Measurements from ENCODE around the gene STK10.

Gene STK10

GRCh38 chr5:172007175-172008110 is 180.6 kb downstream of the STK10 start:
- peaks cover 10 to 38% (median 24%) of the 10 kb centered on the region in 11 experiments; a peak in 20 of 22 replicates for H4K20me1 ChIP-seq
- peak overlapping the region; percentile 94 to 98 (median 95) for H3K27ac ChIP-seq
- TF ChIP-seq Cebpa-rat (IDR thresholded peaks at IDR 0.05) = no peak
- H3K4me1 ChIP-seq = peaks cover 36 to 42% (median 39%) of the 10 kb centered on the region in 10 experiments
- H3K27me3 ChIP-seq = no peaks in the 10 kb centered on the region
- H3K9me3 ChIP-seq (replicated peaks in 1 of 11) = no peaks in the 10 kb centered on the region
- peak overlapping the region; percentile 92 to 99 (median 96) for H3K9ac ChIP-seq
- H3K4me3 ChIP-seq = peak overlapping the region; percentile 89 to 99 (median 98)
- no peaks in the 10 kb centered on the region; a peak in 1 of 22 replicates for H3K36me3 ChIP-seq
- H3K4me2 ChIP-seq = peak overlapping the region; percentile 64 to 99 (median 93)

- Histone ChIP-seq H3K9me3 (replicated peaks in 1 of 11) (no peaks in the 10 kb centered on the region), H4K20me1 (peaks cover 16 to 47% (median 33%) of the 10 kb centered on the region in 11 experiments; a peak in 20 of 22 replicates), H3K4me1 (peaks cover 44 to 51% (median 47%) of the 10 kb centered on the region in 10 experiments), H3K27me3 (no peaks in the 10 kb centered on the region), H3K9ac (peak within 1 kb of the TSS; percentile 92 to 99 (median 96)), H3K4me3 (peak within 1 kb of the TSS; percentile 89 to 99 (median 98)), H3K36me3 (peaks cover 0 to 8% (median 0%) of the 10 kb centered on the region in 11 experiments; a peak in 6 of 22 replicates), H3K4me2 (peak within 1 kb of the TSS; percentile 83 to 99 (median 95)), H3K27ac (peak within 1 kb of the TSS; percentile 94 to 98 (median 95))
- TF ChIP-seq Cebpa-rat (IDR thresholded peaks at IDR 0.05) = no peak
Measured at GRCh38 chr5:172006321-172007174, 181.5 kb downstream of the STK10 start, which contains the start of gene FBXW11. TSS of gene FBXW11 (minus strand) at chr5:172006638. CDS start at chr5:172006502, 136 bp downstream.

GRCh38 chr5:172005708-172006320 is 182.2 kb downstream of the STK10 start:
- Histone ChIP-seq H3K36me3 (peaks cover 0 to 14% (median 0%) of the 10 kb centered on the region in 11 experiments; a peak in 7 of 22 replicates), H3K27me3 (no peaks in the 10 kb centered on the region), H3K9me3 (replicated peaks in 1 of 11) (no peaks in the 10 kb centered on the region; a peak in 1 of 22 replicates), H3K4me3 (peak overlapping the region; percentile 89 to 99 (median 98)), H4K20me1 (peaks cover 16 to 55% (median 40%) of the 10 kb centered on the region in 11 experiments; a peak in 21 of 22 replicates), H3K27ac (peak overlapping the region; percentile 94 to 98 (median 95)), H3K9ac (peak overlapping the region; percentile 92 to 99 (median 96)), H3K4me2 (peak overlapping the region; percentile 80 to 96 (median 94)), H3K4me1 (peaks cover 51 to 59% (median 55%) of the 10 kb centered on the region in 10 experiments)
- TF ChIP-seq Cebpa-rat (IDR thresholded peaks at IDR 0.05) = no peak

- H4K20me1 ChIP-seq = peaks cover 16 to 62% (median 50%) of the 10 kb centered on the region in 11 experiments; a peak in 21 of 22 replicates
- H3K4me2 ChIP-seq = peak overlapping the region; percentile 80 to 96 (median 94)
- no peak for TF ChIP-seq Cebpa-rat (IDR thresholded peaks at IDR 0.05)
- peak overlapping the region; percentile 92 to 99 (median 96) for H3K9ac ChIP-seq
- peaks cover 0 to 14% (median 0%) of the 10 kb centered on the region in 11 experiments; a peak in 7 of 22 replicates for H3K36me3 ChIP-seq
- peaks cover 0 to 5% (median 0%) of the 10 kb centered on the region in 11 experiments; a peak in 2 of 22 replicates for H3K9me3 ChIP-seq (replicated peaks in 1 of 11)
- H3K27me3 ChIP-seq = no peaks in the 10 kb centered on the region
- H3K27ac ChIP-seq = peak overlapping the region; percentile 94 to 98 (median 95); a peak in 21 of 22 replicates
- peak overlapping the region; percentile 89 to 99 (median 98) for H3K4me3 ChIP-seq
- peaks cover 61 to 69% (median 65%) of the 10 kb centered on the region in 10 experiments for H3K4me1 ChIP-seq
Measured at GRCh38 chr5:172004824-172005237, 183.2 kb downstream of the STK10 start.

GRCh38 chr5:172003746-172004145 is 184.3 kb downstream of the STK10 start:
- Histone ChIP-seq H3K4me1 (peaks cover 67 to 77% (median 74%) of the 10 kb centered on the region in 10 experiments), H3K9me3 (replicated peaks in 1 of 11) (peaks cover 0 to 6% (median 0%) of the 10 kb centered on the region in 11 experiments; a peak in 2 of 22 replicates), H3K27me3 (no peaks in the 10 kb centered on the region), H3K27ac (peak overlapping the region in 7 of 11 experiments; percentile 24 to 95 (median 94); a peak in 10 of 22 replicates), H3K36me3 (peaks cover 0 to 17% (median 5%) of the 10 kb centered on the region in 11 experiments; a peak in 8 of 22 replicates), H3K4me2 (peak overlapping the region; percentile 68 to 96 (median 93)), H3K9ac (peak overlapping the region in 4 of 11 experiments; percentile 1 to 41 (median 16); a peak in 6 of 22 replicates), H4K20me1 (peaks cover 16 to 69% (median 51%) of the 10 kb centered on the region in 11 experiments; a peak in 21 of 22 replicates), H3K4me3 (peak overlapping the region in 3 of 10 experiments; percentile 96 to 99 (median 99); a peak in 3 of 20 replicates)
- no peak for TF ChIP-seq Cebpa-rat (IDR thresholded peaks at IDR 0.05)

- Histone ChIP-seq H3K36me3 (peaks cover 0 to 17% (median 7%) of the 10 kb centered on the region in 11 experiments; a peak in 8 of 22 replicates), H3K27ac (peak overlapping the region in 7 of 11 experiments; percentile 11 to 95 (median 94); a peak in 8 of 22 replicates), H3K4me2 (peak overlapping the region; percentile 68 to 96 (median 93)), H3K4me1 (peaks cover 64 to 72% (median 69%) of the 10 kb centered on the region in 10 experiments), H3K27me3 (no peaks in the 10 kb centered on the region), H3K4me3 (peak overlapping the region in 1 of 10 experiments; percentile 0; a peak in 1 of 20 replicates), H3K9ac (peak overlapping the region in 4 of 11 experiments; percentile 20 to 41 (median 24); a peak in 5 of 22 replicates), H3K9me3 (replicated peaks in 1 of 11) (peaks cover 0 to 13% (median 0%) of the 10 kb centered on the region in 11 experiments; a peak in 3 of 22 replicates), H4K20me1 (peaks cover 16 to 77% (median 51%) of the 10 kb centered on the region in 11 experiments; a peak in 21 of 22 replicates)
- no peak for TF ChIP-seq Cebpa-rat (IDR thresholded peaks at IDR 0.05)
Measured at GRCh38 chr5:172002840-172003512, 185.0 kb downstream of the STK10 start.

- Histone ChIP-seq H3K27ac (peak overlapping the region in 3 of 11 experiments; percentile 11 to 95 (median 44); a peak in 1 of 22 replicates), H3K9ac (no peak overlapping the region), H3K27me3 (no peaks in the 10 kb centered on the region), H3K4me1 (peaks cover 57 to 74% (median 63%) of the 10 kb centered on the region in 10 experiments), H3K9me3 (replicated peaks in 1 of 11) (peaks cover 0 to 13% (median 0%) of the 10 kb centered on the region in 11 experiments; a peak in 3 of 22 replicates), H3K4me3 (no peak overlapping the region), H3K4me2 (peak overlapping the region in 8 of 11 experiments; percentile 68 to 96 (median 94); a peak in 16 of 22 replicates), H3K36me3 (peaks cover 0 to 18% (median 9%) of the 10 kb centered on the region in 11 experiments; a peak in 10 of 22 replicates), H4K20me1 (peaks cover 16 to 84% (median 53%) of the 10 kb centered on the region in 11 experiments; a peak in 21 of 22 replicates)
- no peak for TF ChIP-seq Cebpa-rat (IDR thresholded peaks at IDR 0.05)
Measured at GRCh38 chr5:172002310-172002709, 185.7 kb downstream of the STK10 start.

All from BLaER1 treated with 17β-estradiol and CSF1 and Interleukin-3, amounts not matched to agents 10 nM and 100 nM (cell line).